Fibroblast of lung (primary cell): ENCODE results near the gene RNF217. TPM values are rescaled to one million over a fixed set of nuclear protein-coding genes. Genes with fewer than 3 reads are reported as not detected.
A peak's percentile ranks its signal among the peaks of the same experiment; 100 is the strongest.

Source experiments
- DNase-seq, 2 donors: peaks; one replicate each; pipeline versions ENCODE4 v3.0.0 to v3.0.0-alpha.2; 2010; ENCODE audit warnings: low read depth in 2 of 2
- H2AFZ ChIP-seq: 2 replicates; pipeline ENCODE4 v1.5.1; 2012; ENCODE audit warnings: low read length, control low read depth, inconsistent platforms
- H3K27ac ChIP-seq: 2 replicates; pipeline ENCODE4 v1.5.1; 2011; ENCODE audit warnings: low read length, control low read depth; ENCODE audit not compliant: insufficient read depth
- H3K27me3 ChIP-seq: 2 replicates; pipeline ENCODE4 v1.5.1; 2011; ENCODE audit warnings: mild to moderate bottlenecking, low read length; ENCODE audit not compliant: control insufficient read depth, insufficient read depth
- H3K36me3 ChIP-seq: 2 replicates; pipeline ENCODE4 v1.5.1; 2011; ENCODE audit warnings: low read length; ENCODE audit not compliant: control insufficient read depth, insufficient read depth
- H3K4me1 ChIP-seq: 2 replicates; pipeline ENCODE4 v1.5.1; 2011; ENCODE audit warnings: low read length; ENCODE audit not compliant: control insufficient read depth, insufficient read depth; ENCODE audit errors: extremely low read depth
- H3K4me2 ChIP-seq: 2 replicates; pipeline ENCODE4 v1.5.1; 2011; ENCODE audit warnings: low read length, control low read depth; ENCODE audit not compliant: insufficient read depth; ENCODE audit errors: extremely low read depth
- H3K4me3 ChIP-seq, 4 experiments: fragments of 200-600 bp in 1 of 4; sonication (generic) in 1 of 4; replicated peaks in 1 of 4; 2 replicates each; pipeline ENCODE4 v1.5.1; 2011 to 2016; ENCODE audit warnings: low read length in 4 of 4, low read depth in 3 of 4, mild to moderate bottlenecking in 3 of 4, control low read depth in 2 of 4, inconsistent platforms in 1 of 4, mixed read lengths in 1 of 4; ENCODE audit not compliant: insufficient read depth in 1 of 4; ENCODE audit errors: control extremely low read depth in 1 of 4
- H3K79me2 ChIP-seq: 2 replicates; pipeline ENCODE4 v1.5.1; 2012; ENCODE audit warnings: mild to moderate bottlenecking, low read length, inconsistent platforms; ENCODE audit not compliant: control insufficient read depth, insufficient read depth
- H3K9ac ChIP-seq: 2 replicates; pipeline ENCODE4 v1.5.1; 2011; ENCODE audit warnings: mild to moderate bottlenecking, low read length, control low read depth; ENCODE audit not compliant: insufficient read depth
- H3K9me3 ChIP-seq: 2 replicates; pipeline ENCODE4 v1.5.1; 2012; ENCODE audit warnings: low read depth, low read length; ENCODE audit not compliant: control insufficient read depth, insufficient read depth
- H4K20me1 ChIP-seq: 2 replicates; pipeline ENCODE4 v1.5.1; 2011; ENCODE audit warnings: low read length; ENCODE audit not compliant: control insufficient read depth, insufficient read depth; ENCODE audit errors: extremely low read depth
- EZH2 ChIP-seq: IDR thresholded peaks from 2 replicates; pipeline ENCODE4 v1.5.1; 2012; ENCODE audit warnings: low read length, control low read depth, mild to moderate bottlenecking; ENCODE audit errors: missing control alignments
- polyA plus RNA-seq, 2 donors: library from polyadenylated mRNA; depleted of rRNA in 1 of 2; stranded (reverse) in 1 of 2; unstranded in 1 of 2; fragments of >200 nt; gene quantifications; 2 replicates each; pipeline ENCODE4 v1.2.1, GENCODE V29; 2011 to 2012; ENCODE audit warnings: missing spikeins in 1 of 2
- total RNA-seq: library from RNA; depleted of rRNA; stranded (reverse); fragments of >200 nt; gene quantifications from 2 replicates; pipeline ENCODE4 v1.2.1, GENCODE V29; 2014
- TF ChIP-seq, protein P1 (sequence below), 2 donors: IDR thresholded peaks in 1 of 2; conservative IDR thresholded peaks in 1 of 2; 1 replicate in 1 of 2; 2 replicates in 1 of 2; pipeline ENCODE4 v1.5.1; 2011 to 2012; ENCODE audit warnings: low read length in 2 of 2, control low read depth in 1 of 2, inconsistent platforms in 1 of 2, low read depth in 1 of 2, mild to moderate bottlenecking in 1 of 2

Gene RNF217
- total and polyA plus RNA-seq, 2 donors (not counting 1 experiment from before 2014, with no cell fraction given), result 13.2 to 19.5 TPM

DNA sequence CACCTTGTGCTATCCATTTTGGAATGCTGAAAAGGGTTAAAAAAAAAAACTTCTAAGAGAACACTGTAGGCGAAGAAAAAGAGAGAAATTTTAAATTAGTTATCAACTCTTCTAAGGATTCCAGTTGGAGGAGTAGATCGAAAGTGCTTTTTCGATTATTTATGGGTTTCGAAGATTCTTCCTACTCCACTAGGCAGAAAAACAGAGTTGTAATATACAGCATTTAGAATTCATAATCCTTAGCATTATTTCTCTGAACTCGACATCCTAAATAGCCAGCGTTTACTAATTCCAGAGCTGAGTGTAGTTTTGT lies 817 bp upstream of the RNF217 start:
- Histone ChIP-seq H3K4me2 (peak overlapping the region; percentile 91), H3K36me3 (no peaks in the 10 kb centered on the region), H2AFZ (peak overlapping the region; percentile 11), H4K20me1 (no peaks in the 10 kb centered on the region), H3K27me3 (no peaks in the 10 kb centered on the region), H3K9ac (peak overlapping the region; percentile 82), H3K79me2 (peaks cover 35% of the 10 kb centered on the region), H3K4me3 (peak overlapping the region; percentile 57 to 81 (median 74)), H3K9me3 (no peaks in the 10 kb centered on the region), H3K27ac (peak overlapping the region; percentile 89), H3K4me1 (peaks cover 2% of the 10 kb centered on the region)
- DNase-seq, result no peak
- no peak for TF ChIP-seq EZH2
- TF ChIP-seq, protein P1, sequence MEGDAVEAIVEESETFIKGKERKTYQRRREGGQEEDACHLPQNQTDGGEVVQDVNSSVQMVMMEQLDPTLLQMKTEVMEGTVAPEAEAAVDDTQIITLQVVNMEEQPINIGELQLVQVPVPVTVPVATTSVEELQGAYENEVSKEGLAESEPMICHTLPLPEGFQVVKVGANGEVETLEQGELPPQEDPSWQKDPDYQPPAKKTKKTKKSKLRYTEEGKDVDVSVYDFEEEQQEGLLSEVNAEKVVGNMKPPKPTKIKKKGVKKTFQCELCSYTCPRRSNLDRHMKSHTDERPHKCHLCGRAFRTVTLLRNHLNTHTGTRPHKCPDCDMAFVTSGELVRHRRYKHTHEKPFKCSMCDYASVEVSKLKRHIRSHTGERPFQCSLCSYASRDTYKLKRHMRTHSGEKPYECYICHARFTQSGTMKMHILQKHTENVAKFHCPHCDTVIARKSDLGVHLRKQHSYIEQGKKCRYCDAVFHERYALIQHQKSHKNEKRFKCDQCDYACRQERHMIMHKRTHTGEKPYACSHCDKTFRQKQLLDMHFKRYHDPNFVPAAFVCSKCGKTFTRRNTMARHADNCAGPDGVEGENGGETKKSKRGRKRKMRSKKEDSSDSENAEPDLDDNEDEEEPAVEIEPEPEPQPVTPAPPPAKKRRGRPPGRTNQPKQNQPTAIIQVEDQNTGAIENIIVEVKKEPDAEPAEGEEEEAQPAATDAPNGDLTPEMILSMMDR (conservative IDR thresholded peaks at IDR 0.05 in 1 of 2, IDR thresholded peaks at IDR 0.05 in 1 of 2; ENCODE audit: low read depth in 1 of 2, low read length in 2 of 2), result no peak

DNA sequence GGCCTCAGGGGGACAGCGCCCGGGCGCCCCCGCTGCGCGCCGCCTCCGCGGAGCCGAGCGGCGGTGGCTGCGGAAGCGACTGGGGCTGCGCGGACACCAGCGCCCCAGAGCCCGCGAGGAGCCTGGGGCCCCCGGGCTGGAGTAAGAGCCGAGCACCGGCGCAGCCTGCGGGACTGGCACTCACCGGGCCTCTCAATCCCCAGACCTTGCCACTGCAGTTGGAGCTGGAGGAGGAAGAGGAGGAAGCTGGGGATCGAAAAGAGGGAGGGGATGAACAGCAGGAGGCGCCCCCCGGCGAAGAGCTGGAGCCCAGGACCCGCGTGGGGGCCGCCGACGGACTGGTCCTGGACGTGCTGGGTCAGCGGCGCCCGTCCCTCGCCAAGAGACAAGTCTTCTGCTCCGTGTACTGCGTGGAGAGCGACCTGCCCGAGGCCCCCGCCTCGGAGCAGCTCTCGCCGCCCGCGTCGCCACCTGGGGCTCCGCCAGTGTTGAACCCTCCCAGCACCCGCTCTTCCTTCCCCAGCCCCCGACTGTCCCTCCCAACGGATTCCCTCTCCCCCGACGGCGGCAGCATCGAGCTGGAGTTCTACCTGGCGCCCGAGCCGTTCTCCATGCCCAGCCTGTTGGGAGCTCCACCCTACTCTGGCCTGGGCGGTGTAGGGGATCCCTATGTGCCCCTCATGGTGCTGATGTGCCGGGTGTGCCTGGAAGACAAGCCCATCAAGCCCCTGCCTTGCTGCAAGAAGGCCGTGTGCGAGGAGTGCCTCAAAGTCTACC lies 590 bp downstream of the RNF217 start:
- Histone ChIP-seq H3K4me2 (peak overlapping the region; percentile 78), H3K9me3 (no peaks in the 10 kb centered on the region), H3K27me3 (no peaks in the 10 kb centered on the region), H3K36me3 (no peaks in the 10 kb centered on the region), H4K20me1 (no peaks in the 10 kb centered on the region), H3K27ac (peak overlapping the region; percentile 89), H3K4me1 (peaks cover 5% of the 10 kb centered on the region), H3K79me2 (peaks cover 41% of the 10 kb centered on the region), H2AFZ (peak overlapping the region; percentile 59), H3K9ac (peak overlapping the region; percentile 82), H3K4me3 (peak overlapping the region; percentile 67 to 85 (median 82))
- TF ChIP-seq, protein P1 (conservative IDR thresholded peaks at IDR 0.05 in 1 of 2, IDR thresholded peaks at IDR 0.05 in 1 of 2; ENCODE audit: low read depth in 1 of 2, low read length in 2 of 2), result peak in 1 of 2 donors; percentile 23
- no peak for TF ChIP-seq EZH2
- peak; percentile 52 for DNase-seq

DNA sequence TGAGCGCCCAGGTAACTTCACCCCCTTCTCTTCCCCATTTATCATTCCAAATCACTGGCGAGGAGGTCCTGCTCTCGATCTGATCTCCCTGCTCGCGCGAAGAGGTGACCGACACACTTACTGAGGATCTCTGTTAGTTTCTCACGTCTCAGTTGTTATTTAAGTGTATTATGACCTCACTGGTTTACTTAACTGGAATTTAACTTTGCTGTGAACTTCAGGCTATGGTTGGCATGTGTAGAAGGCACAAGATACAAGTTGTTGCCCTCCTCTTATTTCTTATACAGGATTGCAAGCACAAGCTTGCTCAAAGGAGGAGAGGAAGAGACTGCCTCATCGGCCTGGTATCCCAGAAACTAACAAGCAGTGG lies 1.2 kb downstream of the RNF217 start:
- no peaks in the 10 kb centered on the region for H3K27me3 ChIP-seq
- H3K4me3 ChIP-seq, result peak overlapping the region; percentile 67 to 85 (median 82)
- H4K20me1 ChIP-seq, result no peaks in the 10 kb centered on the region
- no peak for TF ChIP-seq EZH2
- TF ChIP-seq, protein P1 (conservative IDR thresholded peaks at IDR 0.05 in 1 of 2, IDR thresholded peaks at IDR 0.05 in 1 of 2; ENCODE audit: low read depth in 1 of 2, low read length in 2 of 2), result no peak
- H3K4me1 ChIP-seq, result peaks cover 5% of the 10 kb centered on the region
- peaks cover 41% of the 10 kb centered on the region for H3K79me2 ChIP-seq
- H2AFZ ChIP-seq, result peak overlapping the region; percentile 59
- no peaks in the 10 kb centered on the region for H3K9me3 ChIP-seq
- H3K9ac ChIP-seq, result peak overlapping the region; percentile 82
- H3K36me3 ChIP-seq, result no peaks in the 10 kb centered on the region
- H3K4me2 ChIP-seq, result peak overlapping the region; percentile 78
- peak overlapping the region; percentile 89 for H3K27ac ChIP-seq
- peak; percentile 63 to 73 for DNase-seq
